Stimulated activated CD8-positive, alpha-beta memory T cell treated with anti-CD3 and anti-CD28 coated beads, Interleukin-7, amount 100 ng/mL, for 4 hours (primary cell): ENCODE measurements around the gene AFF1.
A peak's percentile ranks its signal among the peaks of the same experiment; 100 is the strongest.
"Not testable (repeated sequence)": the region's sequence is repeated elsewhere in the genome, so short reads cannot be mapped to it uniquely, and the experiment has no call there.

Experiments
- DNase-seq, 2 donors: peaks; one replicate each; pipeline ENCODE4 v3.0.0-alpha.2; 2020; ENCODE audit warnings: low read depth in 2 of 2

AFF1 gene

DNA sequence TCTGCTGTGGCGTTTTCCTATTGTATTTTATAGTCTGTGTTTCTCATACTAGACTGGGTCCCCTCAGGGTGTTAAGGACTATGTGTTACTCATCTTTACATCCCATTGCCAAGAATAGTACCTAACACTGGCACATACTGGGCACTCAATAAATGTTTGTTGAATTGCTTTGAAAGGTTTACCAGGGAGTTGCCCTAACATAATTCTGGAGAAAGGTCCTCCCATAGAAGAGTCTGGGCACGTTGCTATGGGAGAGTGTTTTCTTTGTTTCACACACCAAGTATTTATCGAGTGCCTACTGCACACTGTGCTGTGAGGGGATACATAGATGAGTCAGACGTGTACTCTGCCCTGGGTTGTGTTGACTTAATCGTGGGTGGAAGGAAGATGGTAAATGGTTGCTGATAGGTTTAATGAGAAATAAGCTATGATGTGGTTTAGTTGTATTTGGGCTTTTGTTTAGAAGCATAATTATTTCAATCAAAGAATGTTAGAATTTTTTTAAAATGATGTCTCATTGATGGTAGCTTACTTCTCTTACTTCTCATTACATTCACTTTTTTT is 42.9 kb downstream of the AFF1 start:
- no peak for DNase-seq

GRCh38 chr4:86978709-86979108 is 43.9 kb downstream of the AFF1 start:
- no peak for DNase-seq

DNA sequence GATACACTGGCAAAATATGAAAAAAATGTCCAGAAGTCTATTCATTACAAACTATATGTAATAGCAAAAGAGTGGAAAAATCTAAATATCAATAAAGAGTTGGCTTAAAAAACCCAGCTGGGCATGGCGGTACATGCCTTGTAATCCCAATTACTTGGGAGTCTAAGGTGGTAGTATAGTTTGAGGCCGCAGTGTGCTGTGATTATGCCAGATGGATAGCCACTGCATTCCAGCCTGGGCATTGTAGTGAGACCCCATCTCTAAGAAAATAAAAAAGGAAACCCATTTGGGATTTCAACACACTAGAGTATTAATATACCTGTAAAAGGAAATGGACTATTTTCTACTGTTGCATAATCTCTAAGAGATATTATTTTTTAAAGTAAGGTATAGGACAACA is 45.4 kb downstream of the AFF1 start:
- no peak for DNase-seq

DNA sequence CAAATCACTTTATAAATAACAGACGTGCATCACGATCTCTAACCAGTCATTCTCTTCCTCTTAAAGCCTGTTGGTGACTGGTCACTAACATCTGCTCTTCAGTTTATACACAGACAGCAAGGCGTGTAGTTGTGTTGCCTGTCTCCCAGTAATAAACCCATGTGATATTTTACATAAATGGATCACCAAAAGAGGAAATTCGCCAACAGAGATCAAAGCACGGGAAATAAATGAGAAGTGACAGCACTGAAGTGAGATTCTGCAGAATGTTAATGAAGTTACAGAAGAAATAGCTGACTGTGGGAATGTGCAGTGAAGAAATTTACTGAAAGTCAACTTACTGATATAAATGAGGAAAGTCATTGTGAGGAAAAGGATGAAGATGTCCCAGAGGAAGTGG is 47.0 kb downstream of the AFF1 start:
- no peak for DNase-seq

DNA sequence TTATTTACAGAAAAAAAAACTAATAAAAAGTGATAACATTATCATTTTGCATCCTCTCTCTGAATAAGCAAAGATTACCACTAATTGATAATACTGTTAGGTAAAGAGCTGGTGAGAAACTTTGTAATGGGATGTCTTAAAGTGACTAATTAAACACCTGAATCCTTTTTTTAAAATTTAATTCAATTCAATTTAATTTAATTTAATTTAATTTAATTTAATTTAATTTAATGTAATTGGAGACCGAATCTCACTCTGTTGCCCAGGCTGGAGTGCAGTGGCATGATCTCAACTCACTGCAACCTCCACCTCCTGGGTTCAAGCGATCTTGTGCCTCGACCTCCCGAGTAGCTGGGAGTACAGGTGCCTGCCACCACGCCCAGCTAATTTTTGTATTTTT is 51.0 kb downstream of the AFF1 start:
- not testable (repeated sequence) for DNase-seq

DNA sequence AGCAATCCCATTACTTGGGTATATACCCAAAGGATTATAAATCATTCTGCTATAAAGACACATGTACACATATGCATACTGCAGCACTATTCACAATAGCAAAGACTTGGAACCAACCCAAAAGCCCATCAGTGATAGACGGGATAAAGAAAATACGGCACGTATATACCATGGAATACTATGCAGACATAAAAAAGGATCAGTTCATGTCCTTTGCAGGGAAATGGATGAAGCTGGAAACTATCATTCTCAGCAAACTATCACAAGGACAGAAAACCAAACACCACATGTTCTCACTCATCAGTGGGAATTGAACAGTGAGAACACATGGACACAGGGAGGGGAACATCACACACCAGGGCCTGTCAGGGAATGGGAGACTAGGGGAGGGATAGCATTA is 54.8 kb downstream of the AFF1 start:
- not testable (repeated sequence) for DNase-seq

DNA sequence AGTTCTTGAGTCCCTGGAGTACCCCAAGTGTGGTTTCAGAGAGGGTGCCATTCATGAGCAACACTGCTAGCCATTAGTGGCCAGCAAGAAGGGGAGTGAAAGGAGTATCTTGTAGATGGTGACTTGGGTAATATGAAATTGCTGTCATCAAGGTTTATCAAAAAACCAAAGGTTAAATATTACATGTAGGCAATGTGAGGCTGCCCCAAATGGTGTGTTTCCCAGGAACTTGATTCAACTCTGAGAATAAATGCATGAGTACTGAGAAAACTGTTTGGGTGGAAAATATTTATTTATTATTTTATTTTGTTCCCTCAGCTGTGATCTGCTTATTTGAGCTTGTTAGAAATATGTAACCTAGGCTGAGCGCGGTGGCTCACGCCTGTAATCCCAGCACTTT is 55.7 kb downstream of the AFF1 start:
- no peak for DNase-seq

- no peak for DNase-seq
Observed at GRCh38 chr4:86991994-86992393, 57.2 kb downstream of the AFF1 start.

- DNase-seq = no peak
Observed at GRCh38 chr4:86993909-86994681, 59.3 kb downstream of the AFF1 start.

DNA sequence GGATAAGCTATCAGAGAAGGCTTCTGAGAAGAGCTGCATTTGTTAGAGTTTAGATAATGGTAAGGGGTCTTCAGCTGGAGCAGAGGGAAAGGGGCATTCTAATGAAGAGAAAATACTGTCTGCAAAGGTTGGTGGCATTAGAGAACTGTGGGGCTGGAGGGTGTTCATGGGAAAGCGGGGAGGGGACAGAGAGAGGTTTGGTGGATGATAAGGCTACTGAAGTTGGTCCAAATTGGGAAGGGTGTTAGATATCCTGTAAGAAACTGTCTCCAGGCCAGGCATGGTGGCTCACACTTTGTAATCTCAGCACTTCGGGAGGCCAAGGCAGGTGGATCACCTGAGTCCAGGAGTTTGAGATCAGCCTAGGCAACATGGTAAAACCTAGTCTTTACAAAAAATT is 59.9 kb downstream of the AFF1 start:
- no peak for DNase-seq

GRCh38 chr4:86996510-86996909 is 61.7 kb downstream of the AFF1 start:
- DNase-seq = not testable (repeated sequence)

DNA sequence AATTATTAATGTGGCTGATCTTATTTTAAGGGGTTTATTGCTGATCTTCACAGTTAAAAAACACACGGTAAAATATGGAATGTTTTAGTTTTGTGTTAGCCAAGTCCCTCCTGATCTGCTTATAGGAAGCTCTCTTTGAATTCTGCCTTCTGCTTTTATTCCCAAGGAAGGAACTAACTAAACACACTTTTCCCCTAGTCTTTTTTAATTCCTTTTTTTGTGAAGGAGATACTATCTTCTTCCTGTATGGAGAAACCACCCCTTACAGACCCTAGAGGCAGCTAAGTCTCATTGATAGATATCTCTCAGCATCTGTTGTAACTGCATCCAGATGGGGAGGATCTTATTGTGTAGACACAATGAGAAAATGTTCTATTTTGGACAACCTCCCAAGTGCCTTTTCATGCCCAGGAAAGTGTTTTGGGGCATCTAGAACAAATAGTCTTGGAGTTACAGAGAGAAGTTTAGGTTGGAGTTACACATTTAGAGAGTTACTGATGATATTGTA is 64.4 kb downstream of the AFF1 start:
- DNase-seq = no peak

DNA sequence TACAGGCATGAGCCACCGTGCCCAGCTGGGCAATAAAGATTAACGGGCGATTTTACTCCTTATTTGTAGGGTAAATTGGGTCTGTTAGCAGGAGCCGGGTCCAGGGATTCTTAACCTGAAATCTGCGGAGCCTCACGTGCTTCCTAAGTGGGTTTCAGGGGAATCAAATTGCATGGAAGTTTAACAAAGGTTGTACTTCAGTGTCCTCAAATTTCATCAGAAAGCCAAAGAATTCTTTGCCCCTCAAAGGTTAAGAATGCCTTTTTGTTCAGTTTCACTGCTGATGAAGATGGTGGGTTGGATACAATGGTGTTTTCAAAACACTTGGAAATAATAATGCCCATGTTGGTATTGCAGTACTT is 67.9 kb downstream of the AFF1 start:
- DNase-seq = no peak

DNA sequence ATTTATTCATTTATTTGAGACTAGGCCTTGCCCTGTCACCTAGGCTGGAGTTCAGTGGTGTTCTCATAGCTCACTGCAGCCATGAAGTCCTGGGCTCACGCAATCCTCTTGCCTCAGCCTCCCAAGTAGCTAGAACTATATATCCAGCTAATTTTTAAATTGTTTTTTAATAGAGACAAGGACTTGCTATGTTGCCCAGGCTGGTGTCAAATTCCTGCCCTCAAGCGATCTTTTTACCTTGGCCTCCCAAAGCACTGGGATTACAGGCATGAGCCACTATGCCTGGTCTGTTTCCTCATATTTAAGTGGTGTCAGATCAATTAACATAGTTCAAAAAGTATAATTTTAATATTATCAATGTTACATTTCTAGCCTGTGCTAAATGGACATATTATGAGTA is 68.5 kb downstream of the AFF1 start:
- DNase-seq = no peak

DNA sequence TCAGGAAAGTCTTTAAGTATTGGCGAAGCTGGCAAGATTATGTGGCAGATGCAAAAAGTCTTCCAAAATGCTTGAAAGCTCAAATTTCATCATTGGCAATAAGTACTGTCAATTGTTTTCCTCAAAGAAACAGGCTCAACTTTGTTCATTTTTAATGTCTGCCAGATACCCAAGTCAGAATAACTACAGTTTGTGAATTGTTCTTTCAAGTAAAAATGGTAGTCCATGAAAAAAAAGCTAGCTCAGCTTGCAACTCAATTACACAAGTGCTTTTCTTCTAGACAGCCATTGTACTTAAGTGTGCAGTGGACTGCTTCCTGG is 70.5 kb downstream of the AFF1 start:
- no peak for DNase-seq

DNA sequence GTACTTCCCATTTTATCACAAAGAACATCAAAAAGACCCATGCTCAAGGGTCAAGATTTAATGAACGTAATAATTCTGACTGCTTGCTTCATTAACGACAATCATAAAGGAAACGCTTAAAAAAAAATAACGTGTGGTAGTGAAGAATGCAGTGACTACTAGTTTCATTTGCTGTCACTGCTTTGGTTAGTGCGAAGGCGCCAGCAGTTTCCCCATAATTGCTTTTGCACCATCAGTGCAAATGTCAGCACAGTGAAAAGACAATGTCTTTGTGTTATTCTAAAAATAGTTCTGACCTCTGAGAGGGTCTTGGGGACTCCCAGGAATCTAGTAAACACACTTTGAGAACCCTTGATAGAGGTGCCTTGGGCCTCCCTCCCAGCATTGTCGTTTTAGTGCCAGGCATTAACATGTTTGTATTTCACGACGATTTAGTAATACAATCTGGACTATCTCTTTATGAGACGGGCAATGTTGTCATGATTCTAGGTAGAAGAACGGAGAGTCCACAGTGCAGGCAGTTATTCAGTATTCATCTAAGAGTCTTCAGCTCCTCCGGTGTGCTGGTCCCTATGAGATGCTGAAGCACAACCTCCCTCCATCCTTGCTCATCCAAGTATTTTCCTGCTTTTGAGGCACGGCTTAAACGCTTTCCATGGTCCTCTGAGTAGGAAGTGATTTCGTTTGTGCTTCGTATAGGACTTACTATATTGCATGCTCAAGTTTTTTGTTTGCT is 71.0 kb downstream of the AFF1 start:
- DNase-seq = no peak

GRCh38 chr4:87006426-87006675 is 71.5 kb downstream of the AFF1 start:
- no peak for DNase-seq

- DNase-seq = peak; percentile 77 to 84
Observed at GRCh38 chr4:87006676-87007527, 72.1 kb downstream of the AFF1 start.

DNA sequence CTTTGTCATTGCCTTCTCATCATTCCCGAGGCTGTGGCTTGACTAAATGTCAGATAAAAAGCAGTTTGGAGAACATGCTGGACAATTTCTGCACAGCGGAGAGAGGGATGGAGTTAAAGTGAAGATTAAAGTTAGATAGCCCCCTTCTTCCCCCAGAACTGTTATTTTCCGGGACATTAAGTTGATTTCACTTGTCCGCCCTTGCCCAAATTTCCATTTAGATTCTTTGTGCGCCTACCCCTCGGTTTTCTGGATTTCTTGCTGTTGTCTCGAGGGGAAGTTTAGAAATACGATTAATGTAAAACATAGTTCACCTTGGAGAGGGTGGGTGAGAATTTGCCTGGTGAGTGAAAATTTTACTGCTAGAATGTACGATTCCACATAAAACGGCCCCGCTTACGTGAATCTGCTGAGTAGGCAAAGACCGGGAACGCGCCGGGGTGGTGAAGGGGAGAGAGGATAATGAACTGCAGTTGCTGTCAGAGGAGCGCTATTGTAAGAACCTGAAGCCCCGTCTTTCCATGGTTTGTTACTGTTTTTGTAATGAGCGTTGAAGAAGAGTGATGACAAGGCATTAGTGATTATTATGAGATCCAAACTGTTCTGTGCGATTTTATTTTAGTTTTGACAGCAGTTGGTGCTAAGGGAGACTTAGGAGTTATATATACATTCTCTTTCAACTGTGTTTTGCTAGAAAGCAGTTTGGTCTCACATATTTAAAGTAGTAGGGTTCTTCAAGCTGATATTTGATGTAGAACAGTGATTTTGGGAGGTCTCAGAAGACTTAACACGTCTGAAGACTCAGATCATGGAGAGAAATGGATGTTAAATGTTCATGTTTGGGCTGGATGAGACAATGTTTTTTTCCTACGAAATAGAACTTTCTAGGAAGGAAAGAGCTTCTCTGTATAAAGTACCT is 73.0 kb downstream of the AFF1 start:
- peak; percentile 14 to 23 for DNase-seq

- DNase-seq = no peak
Observed at GRCh38 chr4:87009095-87009648, 74.4 kb downstream of the AFF1 start.

DNA sequence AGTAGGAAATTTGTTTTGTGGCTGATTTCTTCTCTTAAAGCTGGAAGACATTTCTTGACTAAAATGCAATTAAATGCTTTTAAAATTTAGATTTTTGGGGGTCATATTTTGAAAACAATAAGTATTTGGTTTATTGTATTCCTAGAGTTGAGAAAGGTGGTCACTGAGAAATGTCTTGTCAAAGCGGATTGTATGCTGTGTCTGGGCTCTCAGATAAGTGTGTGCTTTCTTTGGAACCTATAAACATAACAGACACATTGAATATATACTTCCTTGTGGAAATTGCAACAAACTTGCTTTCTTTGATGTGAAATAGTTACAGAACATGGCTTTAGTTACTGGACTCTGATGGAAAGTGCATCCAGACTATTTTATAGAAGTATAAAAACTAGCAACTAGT is 75.4 kb downstream of the AFF1 start:
- DNase-seq = no peak
